PC-3 (cell line): ENCODE results near the gene GHRL. TPM values are rescaled to one million over a fixed set of nuclear protein-coding genes. Genes with fewer than 3 reads are reported as not detected.

Experiments
- ATAC-seq: fragments of 200-7000 bp; cut with Tn5 transposase; 2 replicates; pipeline ENCODE4 v1.9.1; 2020; ENCODE audit warnings: mild to moderate bottlenecking, moderate library complexity
- BruUV-seq: library from RNA; stranded (reverse); fragments of 400-500 nt; replicated peaks from 2 replicates; lab custom pipeline; 2021; lab: Mats Ljungman, UMichigan
- CTCF ChIA-PET: fragments of 300-600 bp; sonication (Branson Sonifier 250); formaldehyde crosslinking; loops from one replicate; lab custom pipeline; 2022; ENCODE audit warnings: antibody characterized with exemption; lab: Charles Lee
- POLR2A ChIA-PET: fragments of 300-600 bp; sonication (Branson Sonifier 250); formaldehyde crosslinking; loops from one replicate; lab custom pipeline; 2022; ENCODE audit warnings: antibody characterized with exemption; ENCODE audit not compliant: unreplicated experiment; lab: Charles Lee
- DNase-seq: peaks from one replicate; pipeline ENCODE4 v3.0.0-alpha.2; 2015
- H2AFZ ChIP-seq: fragments of 300-600 bp; sonication (generic); 2 replicates; pipeline ENCODE4 v1.6.0; 2016; ENCODE audit warnings: antibody characterized with exemption, low read length
- H3F3A ChIP-seq: fragments of 300-600 bp; sonication (generic); one replicate; pipeline ENCODE4 v1.6.0; 2017; ENCODE audit warnings: antibody characterized with exemption, low read length, control low read depth, mild to moderate bottlenecking; ENCODE audit not compliant: unreplicated experiment
- H3K27ac ChIP-seq: fragments of 300-600 bp; sonication (generic); 2 replicates; pipeline ENCODE4 v1.5.1; 2016; ENCODE audit warnings: mild to moderate bottlenecking, low read length
- H3K27me3 ChIP-seq: fragments of 300-600 bp; sonication (generic); 2 replicates; pipeline ENCODE4 v1.6.1; 2016; ENCODE audit warnings: low read length, mixed read lengths
- H3K36me3 ChIP-seq: fragments of 300-600 bp; sonication (generic); 2 replicates; pipeline ENCODE4 v1.6.1; 2016; ENCODE audit warnings: low read depth, mixed run types, low read length, mixed read lengths
- H3K4me1 ChIP-seq: fragments of 300-600 bp; sonication (generic); 2 replicates; pipeline ENCODE4 v1.5.1; 2016; ENCODE audit warnings: low read length; ENCODE audit not compliant: insufficient read depth
- H3K4me2 ChIP-seq: fragments of 300-600 bp; sonication (generic); 2 replicates; pipeline ENCODE4 v1.6.0; 2016; ENCODE audit warnings: low read length
- H3K4me3 ChIP-seq: fragments of 300-600 bp; sonication (generic); 2 replicates; pipeline ENCODE4 v1.5.1; 2016; ENCODE audit warnings: mild to moderate bottlenecking, low read length, mixed read lengths
- H3K79me2 ChIP-seq: fragments of 300-600 bp; sonication (generic); 2 replicates; pipeline ENCODE4 v1.6.1; 2017; ENCODE audit warnings: low read length, mixed read lengths
- H3K9ac ChIP-seq: fragments of 300-600 bp; sonication (generic); 2 replicates; pipeline ENCODE4 v1.6.0; 2016; ENCODE audit warnings: mild to moderate bottlenecking, low read length
- H3K9me2 ChIP-seq: fragments of 300-600 bp; sonication (generic); replicated peaks from 2 replicates; pipeline ENCODE4 v1.6.1; 2016; ENCODE audit warnings: mixed run types, low read length, mixed read lengths
- H3K9me3 ChIP-seq: fragments of 300-600 bp; sonication (generic); 2 replicates; pipeline ENCODE4 v1.6.1; 2016; ENCODE audit warnings: low read length, mixed read lengths
- H4K20me1 ChIP-seq: fragments of 300-600 bp; sonication (generic); 2 replicates; pipeline ENCODE4 v1.6.1; 2016; ENCODE audit warnings: low read length, mixed read lengths
- EZH2 ChIP-seq: fragments of 300-600 bp; sonication (generic); IDR thresholded peaks from one replicate; pipeline ENCODE4 v1.6.1; 2017; ENCODE audit warnings: antibody characterized with exemption, mild to moderate bottlenecking, low read length; ENCODE audit not compliant: unreplicated experiment
- EZH2phosphoT487 ChIP-seq: fragments of 300-600 bp; sonication (generic); IDR thresholded peaks from 2 replicates; pipeline ENCODE4 v1.6.1; 2018; ENCODE audit warnings: mild to moderate bottlenecking, antibody characterized with exemption, low read length, borderline replicate concordance
- intact Hi-C: fragments of 100-400 bp; cut with micrococcal nuclease; formaldehyde crosslinking; loops from 2 replicates; pipeline ENCODE4 v1.9.0; 2023
- total RNA-seq: library from RNA; depleted of rRNA; stranded (reverse); fragments of >200 nt; gene quantifications from 2 replicates; pipeline ENCODE4 v1.2.3, GENCODE V29; 2014
- TF ChIP-seq, protein P1 (sequence below): fragments of 300-600 bp; sonication (generic); conservative IDR thresholded peaks from 2 replicates; pipeline ENCODE4 v1.5.1; 2017; ENCODE audit warnings: antibody characterized with exemption, low read depth, mild to moderate bottlenecking, low read length

The GHRL gene
- total RNA-seq, 1 experiment from 2014 or later, result not detected

DNA sequence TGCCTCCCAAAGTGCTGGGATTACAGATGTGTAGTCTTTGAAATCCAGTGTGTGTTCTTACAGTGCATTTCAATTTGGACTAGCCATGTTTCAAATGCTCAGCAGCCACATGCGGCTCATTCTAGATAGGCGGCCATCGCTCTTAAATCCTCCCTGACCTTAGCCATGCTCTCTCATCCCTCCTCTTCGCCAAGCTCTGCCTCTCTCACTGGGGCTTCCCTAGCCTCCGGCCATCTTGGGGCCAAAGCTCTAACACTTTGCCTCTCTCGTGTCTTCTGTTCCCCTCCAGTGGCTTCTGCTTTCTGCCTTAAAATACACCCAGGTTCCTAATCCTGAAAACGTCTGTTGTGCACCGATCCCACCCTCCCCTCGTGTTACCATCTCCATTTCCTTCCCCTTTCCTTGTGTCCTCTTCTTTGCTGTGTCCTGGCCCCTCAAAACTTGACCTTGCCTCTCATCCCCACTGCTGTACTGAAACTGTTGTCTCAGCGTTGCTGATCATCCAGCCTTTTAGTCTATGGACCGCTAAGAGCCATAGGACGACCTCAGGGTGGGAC is 1.4 kb upstream of the GHRL start:
- Histone ChIP-seq H3K9ac (no peak overlapping the region), H3F3A (no peaks in the 10 kb centered on the region), H2AFZ (no peak overlapping the region), H3K36me3 (no peaks in the 10 kb centered on the region), H3K27ac (no peak overlapping the region), H4K20me1 (no peaks in the 10 kb centered on the region), H3K9me2 (no peaks in the 10 kb centered on the region), H3K4me1 (no peaks in the 10 kb centered on the region), H3K4me2 (no peak overlapping the region), H3K4me3 (no peak overlapping the region), H3K9me3 (no peaks in the 10 kb centered on the region), H3K79me2 (no peaks in the 10 kb centered on the region), H3K27me3 (no peaks in the 10 kb centered on the region)
- TF ChIP-seq EZH2phosphoT487 (no peak), EZH2 (no peak)
- TF ChIP-seq, protein P1, sequence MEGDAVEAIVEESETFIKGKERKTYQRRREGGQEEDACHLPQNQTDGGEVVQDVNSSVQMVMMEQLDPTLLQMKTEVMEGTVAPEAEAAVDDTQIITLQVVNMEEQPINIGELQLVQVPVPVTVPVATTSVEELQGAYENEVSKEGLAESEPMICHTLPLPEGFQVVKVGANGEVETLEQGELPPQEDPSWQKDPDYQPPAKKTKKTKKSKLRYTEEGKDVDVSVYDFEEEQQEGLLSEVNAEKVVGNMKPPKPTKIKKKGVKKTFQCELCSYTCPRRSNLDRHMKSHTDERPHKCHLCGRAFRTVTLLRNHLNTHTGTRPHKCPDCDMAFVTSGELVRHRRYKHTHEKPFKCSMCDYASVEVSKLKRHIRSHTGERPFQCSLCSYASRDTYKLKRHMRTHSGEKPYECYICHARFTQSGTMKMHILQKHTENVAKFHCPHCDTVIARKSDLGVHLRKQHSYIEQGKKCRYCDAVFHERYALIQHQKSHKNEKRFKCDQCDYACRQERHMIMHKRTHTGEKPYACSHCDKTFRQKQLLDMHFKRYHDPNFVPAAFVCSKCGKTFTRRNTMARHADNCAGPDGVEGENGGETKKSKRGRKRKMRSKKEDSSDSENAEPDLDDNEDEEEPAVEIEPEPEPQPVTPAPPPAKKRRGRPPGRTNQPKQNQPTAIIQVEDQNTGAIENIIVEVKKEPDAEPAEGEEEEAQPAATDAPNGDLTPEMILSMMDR, result no peak
- no TSS peak for BruUV-seq
- ChIA-PET POLR2A (no interaction called here), CTCF (no interaction called here)
- ATAC-seq, result no peak
- DNase-seq, result no peak
- intact Hi-C loops, result no loop called here

DNA sequence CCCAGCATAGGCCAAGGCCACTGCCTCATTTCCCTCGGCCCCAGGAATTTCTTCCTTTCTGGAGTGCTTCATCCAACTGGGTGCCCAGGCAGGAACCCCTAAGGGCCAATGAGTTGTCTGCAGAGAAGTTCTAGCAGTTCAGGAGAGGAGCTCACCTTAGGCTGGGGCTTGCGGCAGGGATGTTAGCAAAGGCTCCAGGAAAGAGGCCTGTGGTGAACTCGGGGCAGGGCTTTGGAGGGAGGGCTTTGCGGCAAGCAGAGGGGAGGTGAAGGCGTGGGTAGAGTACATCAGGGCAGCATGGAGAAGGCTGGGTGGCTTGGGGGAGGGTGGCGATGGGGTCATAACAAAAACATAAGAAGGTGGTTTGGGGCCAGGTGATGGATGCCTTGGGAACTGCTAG is 1.1 kb downstream of the GHRL start:
- Histone ChIP-seq H3K27ac (no peak overlapping the region), H3K79me2 (no peaks in the 10 kb centered on the region), H3K36me3 (peaks cover 10% of the 10 kb centered on the region; the same call in 1 of the 2 replicates), H3K9me3 (no peaks in the 10 kb centered on the region), H3F3A (no peaks in the 10 kb centered on the region), H3K9me2 (no peaks in the 10 kb centered on the region), H3K27me3 (no peaks in the 10 kb centered on the region), H3K9ac (no peak overlapping the region), H3K4me3 (no peak overlapping the region), H2AFZ (no peak overlapping the region), H3K4me2 (no peak overlapping the region), H3K4me1 (peaks cover 1% of the 10 kb centered on the region; the same call in 1 of the 2 replicates), H4K20me1 (no peaks in the 10 kb centered on the region)
- BruUV-seq, result no TSS peak
- ATAC-seq (no peak), DNase-seq (no peak)
- intact Hi-C loops, result no loop called here
- CTCF ChIA-PET, result no interaction called here
- POLR2A ChIA-PET, result no interaction called here
- TF ChIP-seq EZH2phosphoT487 (no peak), EZH2 (no peak)
- TF ChIP-seq, protein P1, result no peak

GRCh38 chr3:10290481-10291176 is 2.1 kb downstream of the GHRL start:
- H3K4me2 ChIP-seq, result no peak overlapping the region
- no peak overlapping the region for H3K4me3 ChIP-seq
- ChIA-PET POLR2A (no interaction called here), CTCF (no interaction called here)
- no peaks in the 10 kb centered on the region for H3K79me2 ChIP-seq
- H3K27me3 ChIP-seq, result no peaks in the 10 kb centered on the region
- H3K9me2 ChIP-seq, result no peaks in the 10 kb centered on the region
- no peak for ATAC-seq
- BruUV-seq, result no TSS peak
- H3K36me3 ChIP-seq, result peaks cover 10% of the 10 kb centered on the region; the same call in 1 of the 2 replicates
- no peak overlapping the region for H3K9ac ChIP-seq
- H3K9me3 ChIP-seq, result no peaks in the 10 kb centered on the region
- no peak overlapping the region for H3K27ac ChIP-seq
- no peak overlapping the region for H2AFZ ChIP-seq
- DNase-seq, result no peak
- peaks cover 11% of the 10 kb centered on the region for H3K4me1 ChIP-seq
- TF ChIP-seq, protein P1, result no peak
- TF ChIP-seq EZH2phosphoT487 (no peak), EZH2 (no peak)
- intact Hi-C loops, result no loop called here
- no peaks in the 10 kb centered on the region for H3F3A ChIP-seq
- no peaks in the 10 kb centered on the region for H4K20me1 ChIP-seq
